GM19023 (cell line): ENCODE results near the gene GYPC.
A peak's percentile ranks its signal among the peaks of the same experiment; 100 is the strongest.
"Not testable (repeated sequence)": the region's sequence is repeated elsewhere in the genome, so short reads cannot be mapped to it uniquely, and the experiment has no call there.

Experiments used
- ATAC-seq: cut with Tn5 transposase; IDR thresholded peaks from one replicate; pipeline ENCODE4 v1.9.1; 2021; ENCODE audit warnings: mild to moderate bottlenecking, moderate library complexity; ENCODE audit not compliant: unreplicated experiment

The GYPC gene

DNA sequence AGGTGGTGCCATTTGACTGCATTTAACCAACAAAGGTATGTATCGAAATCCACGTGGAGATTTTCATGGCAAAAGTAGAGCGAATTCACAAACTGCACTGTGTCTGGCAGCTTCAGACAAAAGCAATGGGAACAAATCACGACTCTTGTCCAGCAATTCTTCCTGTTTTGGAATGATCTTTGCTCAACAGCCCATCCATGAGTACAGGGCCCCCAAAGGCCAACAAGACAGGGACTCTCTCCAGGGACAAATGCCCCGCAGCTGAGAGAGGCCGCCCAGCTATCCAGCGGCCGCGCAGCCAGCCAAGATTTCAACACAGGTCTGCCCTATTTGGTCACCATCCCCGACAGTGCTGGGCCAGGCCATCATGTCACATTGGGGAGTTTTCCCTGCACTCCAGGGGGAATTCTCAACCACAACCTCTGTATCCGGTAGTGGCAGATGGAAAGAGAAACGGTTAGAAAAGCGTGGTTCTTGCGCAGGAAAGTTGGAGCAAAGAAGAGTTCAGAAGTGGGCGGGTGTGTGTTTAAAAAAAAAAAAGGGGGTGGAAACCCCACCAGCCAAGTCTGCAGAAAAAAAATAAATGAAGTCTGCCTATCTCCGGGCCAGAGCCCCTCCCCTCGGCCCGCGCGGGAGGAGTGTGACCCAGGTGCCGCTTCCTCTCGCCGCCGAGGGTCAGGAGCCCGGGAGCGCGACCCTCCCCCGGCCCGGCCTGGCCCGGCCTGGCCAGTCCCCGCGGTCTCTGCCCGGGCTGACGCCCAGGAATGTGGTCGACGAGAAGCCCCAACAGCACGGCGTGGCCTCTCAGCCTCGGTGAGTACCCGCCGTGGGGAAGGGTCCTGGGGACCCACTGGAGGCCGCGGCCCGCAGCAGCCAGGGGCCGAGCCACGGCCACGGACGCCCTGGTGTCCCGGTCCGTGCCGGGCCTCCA lies at the start of gene GYPC:
Gene GYPC, plus strand, starts transcription at position 659 of the 931 bp plus-strand sequence. Its CDS starts 106 bp downstream, at position 765.
- ATAC-seq, result peak; percentile 38

DNA sequence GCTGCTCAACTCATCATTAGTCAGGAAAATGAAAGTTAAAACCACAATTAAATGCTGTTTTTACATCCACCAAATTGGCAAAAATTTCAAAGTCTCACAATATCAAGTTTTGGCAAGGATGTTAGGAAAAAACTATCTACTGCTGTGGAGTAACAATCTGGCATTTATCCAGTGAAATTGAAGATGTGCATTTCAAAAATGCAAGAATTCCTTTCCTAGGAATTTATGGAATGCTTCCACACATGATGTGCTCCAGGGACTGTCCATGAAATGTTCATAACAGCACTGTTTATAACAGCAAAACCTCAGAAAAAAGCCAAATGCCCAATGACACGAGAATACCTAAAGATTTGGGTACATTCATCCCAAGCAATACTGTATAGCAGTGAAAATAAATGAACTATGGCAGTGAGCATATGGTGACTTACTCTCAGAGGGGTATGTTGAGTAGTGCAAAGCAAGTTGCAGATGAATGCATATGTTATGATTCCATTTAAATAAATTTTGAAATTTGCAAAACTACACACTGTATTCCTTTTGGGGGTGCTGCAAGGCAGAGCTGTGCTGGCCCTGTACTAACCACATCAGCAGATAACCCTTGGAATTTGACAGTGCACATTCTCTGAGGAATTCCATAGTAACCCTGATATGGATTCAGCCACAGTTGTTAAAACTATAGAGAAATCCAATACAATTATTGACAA lies 41.3 kb upstream of the GYPC start:
- ATAC-seq, result no peak

GRCh38 chr2:126616606-126617069 lies 39.3 kb upstream of the GYPC start:
- peak; percentile 57 for ATAC-seq

GRCh38 chr2:126620302-126620701 lies 35.7 kb upstream of the GYPC start:
- no peak for ATAC-seq

- ATAC-seq, result no peak
Observed at GRCh38 chr2:126623000-126623399, 33.0 kb upstream of the GYPC start.

- ATAC-seq, result no peak
Observed at GRCh38 chr2:126627643-126628042, 28.3 kb upstream of the GYPC start.

DNA sequence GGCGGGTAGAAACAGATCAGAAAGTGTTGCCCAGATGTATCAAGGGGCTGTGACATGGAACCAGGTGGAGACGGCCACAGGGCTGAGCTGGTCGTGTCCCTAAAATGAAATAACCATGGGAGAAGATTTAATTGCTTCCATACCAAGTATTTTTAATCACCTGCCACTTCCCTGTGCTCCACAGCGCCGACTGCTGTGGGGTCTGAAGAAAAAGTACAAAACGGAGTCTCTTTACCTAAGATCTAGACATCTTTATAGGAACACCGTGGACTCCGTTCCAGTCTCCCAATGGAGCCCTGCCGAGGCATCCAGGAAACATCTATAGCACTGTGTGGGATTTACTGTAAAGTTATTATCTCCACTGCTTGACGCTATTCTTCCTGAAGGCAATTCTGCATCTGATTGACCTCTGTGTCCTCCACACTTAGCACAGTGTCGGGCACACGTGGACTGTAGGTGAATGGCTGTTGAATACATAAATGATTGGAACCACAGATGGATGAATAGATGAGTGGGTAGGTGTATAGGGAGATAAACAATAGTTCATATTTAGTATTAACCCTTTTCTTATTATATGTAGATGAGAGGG lies 21.6 kb upstream of the GYPC start:
- ATAC-seq, result no peak

DNA sequence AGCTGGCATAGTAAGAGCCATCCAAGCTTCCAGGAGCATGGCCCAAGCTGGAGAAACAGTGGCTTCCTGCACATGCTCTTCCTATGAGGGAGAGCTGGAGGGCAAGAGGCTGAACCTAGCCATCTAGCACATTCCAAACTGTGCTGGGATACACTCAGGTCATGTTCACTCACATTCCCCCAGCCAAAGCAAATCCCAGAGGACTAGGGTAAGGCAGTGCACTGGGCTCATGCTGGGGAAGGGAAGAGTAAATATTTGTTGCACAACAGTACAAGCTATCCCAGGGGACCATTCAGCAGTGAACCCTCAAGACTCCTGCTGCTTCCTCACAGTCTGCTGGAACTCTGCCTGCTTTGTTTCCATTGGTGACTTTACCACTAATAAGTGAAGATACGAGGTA lies 20.7 kb upstream of the GYPC start:
- ATAC-seq, result no peak

DNA sequence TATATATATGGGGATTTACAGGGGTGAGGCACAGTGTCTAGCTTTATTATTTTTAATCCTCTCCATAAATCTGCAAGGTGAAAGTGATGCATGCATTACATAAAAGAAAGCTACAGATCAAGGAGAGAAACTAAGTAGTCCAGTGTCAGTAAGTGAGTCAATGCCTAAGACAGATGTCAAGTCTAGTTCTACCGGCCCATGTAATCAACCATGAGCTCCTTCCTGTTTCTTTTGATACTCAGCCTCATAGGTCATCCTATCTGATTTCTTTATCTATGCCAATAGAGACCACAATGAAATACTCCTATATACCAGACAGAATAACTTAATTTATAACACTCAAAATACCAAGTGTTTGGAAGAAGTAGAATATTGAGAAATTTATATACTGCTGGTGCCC lies 20.2 kb upstream of the GYPC start:
- ATAC-seq, result no peak

- no peak for ATAC-seq
Observed at GRCh38 chr2:126637386-126637785, 18.6 kb upstream of the GYPC start.

- no peak for ATAC-seq
Observed at GRCh38 chr2:126638746-126639145, 17.2 kb upstream of the GYPC start.

DNA sequence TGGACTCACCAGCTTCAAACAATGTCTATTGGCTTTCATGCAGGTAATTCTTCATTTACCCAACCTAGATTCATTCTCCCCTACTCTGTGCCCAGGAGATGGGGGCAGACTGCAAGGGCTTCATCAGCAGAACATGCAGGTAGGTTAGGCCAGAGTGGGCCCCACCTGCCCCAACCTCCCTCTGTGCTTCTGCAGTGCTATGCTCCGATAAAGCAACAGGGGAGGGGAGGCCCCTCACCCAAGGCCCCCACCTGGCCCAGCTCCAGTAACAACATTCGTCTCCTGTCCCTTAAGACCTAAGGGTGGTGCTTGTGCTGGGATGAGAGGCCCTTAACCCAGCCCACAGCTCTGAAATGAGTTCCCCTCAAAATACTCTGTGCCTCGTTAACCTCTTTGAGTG lies 16.7 kb upstream of the GYPC start:
- no peak for ATAC-seq

DNA sequence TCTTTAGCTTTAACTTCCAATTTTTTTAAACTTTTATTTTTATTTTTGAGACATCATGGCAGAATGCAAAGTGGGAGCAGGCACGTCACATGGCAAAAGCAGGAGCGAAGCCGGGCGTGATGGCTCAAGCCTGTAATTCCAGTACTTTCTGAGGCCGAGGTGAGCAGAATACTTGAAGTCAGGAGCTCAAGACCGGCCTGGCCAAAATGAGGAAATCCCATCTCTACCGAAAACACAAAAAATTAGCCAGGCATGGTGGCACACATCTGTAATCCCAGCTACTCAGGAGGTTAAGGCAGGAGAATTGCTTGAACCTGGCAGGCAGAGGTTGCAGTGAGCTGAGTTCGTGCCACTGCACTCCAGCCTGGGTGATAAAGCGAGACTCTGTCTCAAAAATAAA lies 14.7 kb upstream of the GYPC start:
- ATAC-seq, result not testable (repeated sequence)

- ATAC-seq, result no peak
Observed at GRCh38 chr2:126642031-126642430, 13.9 kb upstream of the GYPC start.

- ATAC-seq, result no peak
Observed at GRCh38 chr2:126643431-126643830, 12.5 kb upstream of the GYPC start.

DNA sequence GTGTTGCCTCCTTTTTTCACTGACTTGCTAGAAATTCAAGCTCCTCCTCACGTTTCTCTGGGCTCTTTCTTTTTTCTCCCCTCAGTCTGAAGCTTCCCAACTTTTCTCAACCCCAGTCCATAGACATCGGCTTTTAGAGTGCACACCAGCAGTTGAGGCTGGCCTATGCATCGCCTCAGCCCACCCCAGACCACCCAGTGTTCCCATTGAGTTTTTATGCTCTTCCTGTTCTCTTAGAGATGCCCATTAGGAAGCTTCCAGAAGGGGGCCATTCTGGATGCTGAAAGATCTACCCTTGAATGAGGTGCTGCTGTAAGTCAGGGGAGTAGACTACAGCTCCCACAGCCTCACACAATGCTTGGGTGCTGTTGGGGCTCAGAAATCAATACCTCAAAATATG lies 12.0 kb upstream of the GYPC start:
- ATAC-seq, result no peak

- ATAC-seq, result peak; percentile 87
Observed at GRCh38 chr2:126644630-126645191, 11.2 kb upstream of the GYPC start.

DNA sequence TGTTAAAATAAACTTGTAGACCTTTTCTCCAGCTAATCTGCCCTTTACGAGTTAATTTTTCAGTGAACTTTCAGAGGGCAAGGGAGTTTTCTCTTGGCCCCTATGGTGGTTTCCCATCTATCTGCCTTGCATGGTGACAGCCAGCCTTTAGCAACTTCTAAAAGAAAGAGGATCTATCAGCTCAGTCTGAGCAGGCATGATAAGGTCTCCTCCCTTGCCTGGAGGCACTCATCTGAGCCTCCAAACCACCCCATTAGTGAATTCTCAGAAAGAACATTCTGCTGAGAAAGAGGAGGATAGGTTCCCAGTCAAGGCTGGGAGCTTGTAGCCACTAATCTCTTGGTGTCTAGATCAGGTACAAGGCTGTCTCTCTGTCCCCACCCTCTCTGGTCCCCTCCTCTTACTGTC lies 10.7 kb upstream of the GYPC start:
- ATAC-seq, result peak; percentile 59

DNA sequence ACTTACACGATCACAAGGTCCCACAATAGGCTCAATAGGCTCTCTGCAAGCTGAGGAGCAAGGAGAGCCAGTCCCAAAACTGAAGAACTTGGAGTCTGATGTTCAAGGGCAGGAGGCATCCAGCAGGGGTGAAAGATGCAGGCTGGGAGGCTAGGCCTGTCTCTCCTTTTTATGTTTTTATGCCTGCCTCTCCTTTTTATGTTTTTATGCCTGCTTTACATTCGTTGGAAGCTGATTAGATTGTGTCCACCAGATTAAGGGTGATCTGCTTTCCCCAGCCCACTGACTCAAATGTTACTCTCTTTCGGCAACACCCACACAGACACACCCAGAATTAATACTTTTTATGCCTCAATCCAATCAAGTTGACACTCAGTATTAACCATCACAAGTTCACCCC lies 9.9 kb upstream of the GYPC start:
- no peak for ATAC-seq

DNA sequence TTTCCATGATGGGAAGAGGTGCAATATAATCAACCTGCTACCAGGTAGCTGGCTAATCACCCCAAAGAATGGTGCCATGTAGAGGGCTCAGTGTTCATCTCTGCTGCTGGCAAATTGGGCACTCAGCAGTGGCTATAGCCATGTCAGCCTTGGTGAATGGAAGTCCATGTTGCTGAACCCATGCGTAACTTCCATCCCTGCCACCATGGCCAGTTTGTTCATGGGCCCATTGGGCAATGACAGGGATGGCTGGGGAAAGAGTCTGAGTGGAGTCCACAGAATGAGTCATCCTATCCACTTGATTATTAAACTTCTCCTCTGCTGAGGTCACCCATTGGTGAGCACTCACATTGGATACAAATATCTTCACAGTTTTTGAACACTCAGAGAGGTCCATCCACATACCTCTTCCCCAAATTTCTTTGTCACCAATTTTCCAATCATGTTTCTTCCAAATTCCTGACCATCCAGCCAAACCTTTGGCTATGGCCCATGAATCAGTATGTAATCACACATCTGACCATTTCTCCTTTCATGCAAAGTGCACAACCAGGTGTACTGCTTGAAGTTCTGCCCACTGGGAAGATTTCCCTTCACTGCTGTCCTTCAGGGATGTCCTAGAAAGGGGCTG lies 8.1 kb upstream of the GYPC start:
- not testable (repeated sequence) for ATAC-seq

- not testable (repeated sequence) for ATAC-seq
Observed at GRCh38 chr2:126648345-126648786, 7.6 kb upstream of the GYPC start.
